ENCODE results near the gene PRDM15. TPM values are rescaled to one million over a fixed set of nuclear protein-coding genes. Genes with fewer than 3 reads are reported as not detected.
A peak's percentile ranks its signal among the peaks of the same experiment; 100 is the strongest.

PRDM15 gene
- total RNA-seq, 2 experiments from 2014 or later = 13.2 to 14.5 TPM

DNA sequence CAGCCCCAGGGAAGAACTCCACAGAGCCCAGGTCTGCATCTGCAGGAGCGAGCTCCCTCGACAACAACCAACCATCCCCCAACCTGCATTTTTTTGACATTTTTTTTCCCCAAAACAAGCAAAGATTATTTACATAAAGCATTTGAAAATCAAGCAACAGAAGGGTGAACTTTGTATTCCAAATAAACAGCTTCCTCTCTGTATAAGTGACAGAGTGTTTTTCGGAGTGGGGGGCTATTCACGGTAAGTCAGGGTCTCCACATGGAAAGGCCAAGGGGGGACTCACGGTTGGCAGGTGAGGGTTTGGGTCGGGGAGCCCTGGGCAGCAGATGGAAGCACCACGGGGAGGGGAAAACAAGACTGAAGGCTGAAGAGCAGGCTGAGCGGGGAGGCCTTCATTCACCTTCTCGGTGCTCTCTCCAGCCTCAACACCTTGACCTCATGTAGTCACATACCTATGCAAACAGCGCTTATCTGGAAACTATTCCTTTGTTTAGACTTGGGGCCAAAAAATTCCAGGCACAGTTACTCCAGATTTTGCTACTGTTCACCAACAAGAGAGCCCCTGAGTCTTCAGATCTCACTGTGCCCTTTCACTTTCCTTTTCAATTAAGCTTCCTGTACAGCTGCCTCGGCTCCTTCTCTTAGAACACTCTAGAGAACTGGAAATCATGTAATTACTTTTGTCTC is 47.1 kb upstream of the PRDM15 start:
- ATAC-seq (peak; percentile 81), DNase-seq (peak; percentile 35)
- TF ChIP-seq, protein P1, sequence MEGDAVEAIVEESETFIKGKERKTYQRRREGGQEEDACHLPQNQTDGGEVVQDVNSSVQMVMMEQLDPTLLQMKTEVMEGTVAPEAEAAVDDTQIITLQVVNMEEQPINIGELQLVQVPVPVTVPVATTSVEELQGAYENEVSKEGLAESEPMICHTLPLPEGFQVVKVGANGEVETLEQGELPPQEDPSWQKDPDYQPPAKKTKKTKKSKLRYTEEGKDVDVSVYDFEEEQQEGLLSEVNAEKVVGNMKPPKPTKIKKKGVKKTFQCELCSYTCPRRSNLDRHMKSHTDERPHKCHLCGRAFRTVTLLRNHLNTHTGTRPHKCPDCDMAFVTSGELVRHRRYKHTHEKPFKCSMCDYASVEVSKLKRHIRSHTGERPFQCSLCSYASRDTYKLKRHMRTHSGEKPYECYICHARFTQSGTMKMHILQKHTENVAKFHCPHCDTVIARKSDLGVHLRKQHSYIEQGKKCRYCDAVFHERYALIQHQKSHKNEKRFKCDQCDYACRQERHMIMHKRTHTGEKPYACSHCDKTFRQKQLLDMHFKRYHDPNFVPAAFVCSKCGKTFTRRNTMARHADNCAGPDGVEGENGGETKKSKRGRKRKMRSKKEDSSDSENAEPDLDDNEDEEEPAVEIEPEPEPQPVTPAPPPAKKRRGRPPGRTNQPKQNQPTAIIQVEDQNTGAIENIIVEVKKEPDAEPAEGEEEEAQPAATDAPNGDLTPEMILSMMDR (IDR thresholded peaks at IDR 0.05) = no peak
- Mint-ChIP-seq H3K4me1 (ENCODE audit: low read depth) (peaks cover 51% of the 10 kb centered on the region), H3K36me3 (ENCODE audit: low read depth) (no peaks in the 10 kb centered on the region), H3K27ac (peak overlapping the region; percentile 96), H3K27me3 (no peaks in the 10 kb centered on the region), H3K9me3 (no peaks in the 10 kb centered on the region), H3K4me3 (peak overlapping the region; percentile 85)
- POLR2A ChIA-PET = interaction anchor here (0.6 to 2.5 kb wide), 6 partner anchors 15 to 183 kb away, joined by 3 to 6 read pairs (median 4); partner anchors contain the start of genes PRDM15 and UMODL1
- intact Hi-C loops (cut with micrococcal nuclease) = no loop called here
- CTCF ChIA-PET = interaction anchor here (0.7 to 3.2 kb wide), 7 partner anchors 30 to 182 kb away, joined by 3 to 9 read pairs (median 4); no protein-coding TSS in a partner anchor

DNA sequence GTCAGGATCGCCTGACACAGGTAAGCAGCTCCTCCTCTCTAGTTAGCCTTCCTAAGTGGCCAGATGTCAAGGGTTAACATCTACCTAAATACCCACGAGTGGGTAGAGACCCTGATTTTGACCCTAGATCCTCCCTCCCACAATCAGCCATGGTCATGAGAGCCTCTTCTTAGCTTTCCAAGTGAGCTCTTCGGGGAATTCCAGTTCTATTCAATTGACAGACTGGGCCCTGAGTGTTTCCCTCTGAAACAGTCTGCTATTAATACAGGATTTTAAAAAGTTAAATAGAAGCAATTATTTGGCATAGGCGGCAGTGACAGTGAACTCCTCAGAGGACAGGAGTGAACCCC is 46.6 kb upstream of the PRDM15 start:
- H3K36me3 Mint-ChIP-seq (ENCODE audit: low read depth) = no peaks in the 10 kb centered on the region
- DNase-seq (no peak), ATAC-seq (no peak)
- H3K4me1 Mint-ChIP-seq (ENCODE audit: low read depth) = peaks cover 51% of the 10 kb centered on the region
- CTCF ChIA-PET = interaction anchor here (1.0 to 3.2 kb wide), 3 partner anchors 30 to 182 kb away, joined by 3 to 9 read pairs (median 5); no protein-coding TSS in a partner anchor
- TF ChIP-seq, protein P1 (IDR thresholded peaks at IDR 0.05) = no peak
- POLR2A ChIA-PET = interaction anchor here (1.0 to 2.5 kb wide), 4 partner anchors 15 to 183 kb away, joined by 3 to 6 read pairs (median 6); partner anchors contain the start of gene PRDM15
- peak overlapping the region; percentile 96 for H3K27ac Mint-ChIP-seq
- no peaks in the 10 kb centered on the region for H3K27me3 Mint-ChIP-seq
- H3K9me3 Mint-ChIP-seq = no peaks in the 10 kb centered on the region
- peak overlapping the region; percentile 85 for H3K4me3 Mint-ChIP-seq
- intact Hi-C loops (cut with micrococcal nuclease) = no loop called here

DNA sequence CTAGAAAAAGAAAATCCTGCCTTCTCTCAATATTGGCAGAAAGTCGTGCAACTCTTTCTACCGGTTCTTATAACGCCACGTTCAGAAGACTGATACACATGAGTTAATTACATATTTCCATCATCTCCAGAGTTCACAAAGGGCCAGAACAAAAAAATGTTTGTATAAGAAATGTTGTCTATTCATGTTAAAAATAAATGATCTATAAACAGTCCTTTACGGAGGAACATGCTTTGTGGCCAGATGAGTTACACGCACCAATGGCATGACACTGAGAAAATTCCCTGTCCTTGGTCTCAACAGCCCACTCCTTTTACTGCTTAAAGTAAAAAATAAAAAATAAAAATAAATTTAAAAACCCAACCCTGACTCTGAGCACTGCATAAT is 45.2 kb upstream of the PRDM15 start:
- no peaks in the 10 kb centered on the region for H3K27me3 Mint-ChIP-seq
- no peaks in the 10 kb centered on the region for H3K9me3 Mint-ChIP-seq
- no peak overlapping the region for H3K4me3 Mint-ChIP-seq
- no peaks in the 10 kb centered on the region for H3K36me3 Mint-ChIP-seq (ENCODE audit: low read depth)
- POLR2A ChIA-PET = interaction anchor here (1.0 to 1.6 kb wide), 4 partner anchors 9 to 83 kb away, joined by 3 to 8 read pairs (median 4); partner anchors contain the start of gene PRDM15
- ATAC-seq = no peak
- H3K4me1 Mint-ChIP-seq (ENCODE audit: low read depth) = peaks cover 51% of the 10 kb centered on the region
- CTCF ChIA-PET = interaction anchor here (0.6 to 3.2 kb wide), 4 partner anchors 79 to 193 kb away, joined by 3 to 9 read pairs (median 4); no protein-coding TSS in a partner anchor
- no peak for DNase-seq
- intact Hi-C loops (cut with micrococcal nuclease) = no loop called here
- no peak overlapping the region for H3K27ac Mint-ChIP-seq
- TF ChIP-seq, protein P1 (IDR thresholded peaks at IDR 0.05) = no peak

DNA sequence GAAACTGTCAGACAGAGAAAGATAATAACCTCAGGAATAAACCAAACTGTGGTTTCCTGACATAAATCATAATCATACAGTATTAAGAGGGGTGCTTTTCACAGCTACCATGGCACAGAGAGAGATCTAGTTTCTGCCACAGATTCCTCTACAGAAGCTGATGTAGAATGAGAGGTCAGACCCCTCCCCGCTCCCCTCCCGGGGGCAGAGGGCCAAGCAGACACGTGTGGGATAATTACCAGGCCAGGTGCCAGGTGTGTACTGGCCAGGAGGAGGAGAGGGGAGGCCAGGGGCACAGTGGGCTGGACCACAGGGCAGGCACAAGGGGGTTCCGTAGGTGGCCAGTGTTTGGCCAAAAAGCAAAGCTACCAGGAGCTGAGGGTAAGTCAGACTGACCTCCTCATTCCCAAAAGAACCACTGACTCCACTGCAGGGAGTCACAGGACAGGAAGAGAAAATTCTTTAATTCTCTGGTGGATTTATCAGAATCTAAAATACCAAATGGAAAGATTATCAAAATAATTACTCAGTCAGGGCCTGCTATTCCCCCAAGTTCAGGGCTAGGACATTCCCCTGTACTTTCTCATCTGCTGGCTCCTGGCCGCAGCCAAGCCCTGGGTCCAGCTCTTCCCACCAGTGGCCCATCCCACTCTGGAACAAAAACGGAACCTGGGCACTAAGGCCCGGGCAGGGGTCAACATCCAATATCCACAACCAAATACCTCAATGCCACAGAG is 44.7 kb upstream of the PRDM15 start:
- Mint-ChIP-seq H3K9me3 (no peaks in the 10 kb centered on the region), H3K4me1 (ENCODE audit: low read depth) (peaks cover 51% of the 10 kb centered on the region), H3K36me3 (ENCODE audit: low read depth) (no peaks in the 10 kb centered on the region), H3K4me3 (peak overlapping the region; percentile 16), H3K27me3 (no peaks in the 10 kb centered on the region), H3K27ac (peak overlapping the region; percentile 66)
- peak; percentile 52 for ATAC-seq
- ChIA-PET CTCF (interaction anchor here (0.6 to 3.2 kb wide), 7 partner anchors 25 to 193 kb away, joined by 3 to 9 read pairs (median 4); no protein-coding TSS in a partner anchor), POLR2A (interaction anchor here (0.9 to 1.6 kb wide), 6 partner anchors 9 to 88 kb away, joined by 3 to 8 read pairs (median 3); partner anchors contain the start of gene PRDM15)
- DNase-seq = peak; percentile 32
- intact Hi-C loops (cut with micrococcal nuclease) = no loop called here
- TF ChIP-seq, protein P1 (IDR thresholded peaks at IDR 0.05) = no peak
